ENCODE results near the gene TMEM214.
A peak's percentile ranks its signal among the peaks of the same experiment; 100 is the strongest.
"Not testable (repeated sequence)": the region's sequence is repeated elsewhere in the genome, so short reads cannot be mapped to it uniquely, and the experiment has no call there.

The TMEM214 gene

GRCh38 chr2:27073782-27074181 is 41.0 kb downstream of the TMEM214 start:
- no peaks in the 10 kb centered on the region for H3K9me3 ChIP-seq
- peaks cover 15% of the 10 kb centered on the region for H3K36me3 ChIP-seq
- H3K27ac ChIP-seq, result peak overlapping the region; percentile 93
- H3K4me2 ChIP-seq, result peak overlapping the region; percentile 100
- no peaks in the 10 kb centered on the region for H3K27me3 ChIP-seq
- peaks cover 24% of the 10 kb centered on the region for H4K20me1 ChIP-seq
- TF ChIP-seq Cebpa-rat (IDR thresholded peaks at IDR 0.05), result no peak
- peaks cover 86% of the 10 kb centered on the region for H3K4me1 ChIP-seq
- peak overlapping the region; percentile 70; the same call in 1 of the 2 replicates for H3K9ac ChIP-seq
- no peak overlapping the region for H3K4me3 ChIP-seq

DNA sequence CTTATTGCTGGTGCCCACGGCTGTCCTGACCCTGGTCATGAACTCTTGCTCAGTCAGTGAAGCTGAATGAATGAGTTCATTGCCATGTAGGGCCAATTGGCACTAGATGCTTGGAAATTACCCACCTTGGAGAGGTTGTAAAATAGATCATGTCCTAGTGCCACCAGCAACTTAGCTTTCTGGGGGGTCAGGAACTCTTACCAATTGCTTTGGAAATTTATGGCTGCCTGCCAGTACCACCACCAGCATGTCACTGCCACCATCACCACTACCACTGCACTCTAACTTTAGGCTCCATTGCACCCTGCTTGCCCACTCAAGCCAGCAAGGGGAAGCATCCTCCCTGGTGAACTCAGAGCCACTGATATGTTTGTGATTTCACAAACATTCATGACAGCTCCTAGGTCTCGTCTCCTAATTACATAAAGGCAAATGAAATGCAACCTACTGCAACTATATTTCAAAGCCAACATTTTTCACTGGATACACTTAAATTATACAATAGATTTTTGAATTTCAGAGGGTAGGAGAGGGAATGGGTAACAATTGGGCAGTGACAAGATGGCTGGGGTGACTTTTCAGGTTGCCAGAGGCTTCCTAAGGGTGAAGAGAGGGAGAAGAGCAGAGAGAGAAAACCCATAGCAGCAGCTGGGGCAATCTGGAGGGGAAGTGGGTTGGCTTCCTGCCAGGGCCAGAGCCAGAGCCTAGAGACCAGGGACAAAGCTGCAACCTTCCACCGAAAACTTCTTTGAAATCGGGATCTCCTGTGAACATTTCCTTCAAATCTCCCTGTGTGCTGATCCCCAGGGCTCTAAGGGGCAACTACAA is 42.2 kb downstream of the TMEM214 start:
- Histone ChIP-seq H3K36me3 (peaks cover 3% of the 10 kb centered on the region), H3K27me3 (no peaks in the 10 kb centered on the region), H3K4me2 (peak overlapping the region; percentile 100), H4K20me1 (peaks cover 12% of the 10 kb centered on the region), H3K4me3 (peak overlapping the region; percentile 37; the same call in 1 of the 2 replicates), H3K27ac (peak overlapping the region; percentile 93), H3K4me1 (peaks cover 77% of the 10 kb centered on the region), H3K9ac (peak overlapping the region; percentile 70), H3K9me3 (no peaks in the 10 kb centered on the region)
- no peak for TF ChIP-seq Cebpa-rat (IDR thresholded peaks at IDR 0.05)

GRCh38 chr2:27075566-27075871 is 42.8 kb downstream of the TMEM214 start:
- Histone ChIP-seq H3K4me2 (peak overlapping the region; percentile 100), H3K27ac (peak overlapping the region; percentile 93), H3K4me3 (peak overlapping the region; percentile 37), H3K9ac (peak overlapping the region; percentile 70), H3K4me1 (peaks cover 77% of the 10 kb centered on the region)
- not testable (repeated sequence) for H3K9me3 ChIP-seq, H3K27me3 ChIP-seq, H3K36me3 ChIP-seq, H4K20me1 ChIP-seq

DNA sequence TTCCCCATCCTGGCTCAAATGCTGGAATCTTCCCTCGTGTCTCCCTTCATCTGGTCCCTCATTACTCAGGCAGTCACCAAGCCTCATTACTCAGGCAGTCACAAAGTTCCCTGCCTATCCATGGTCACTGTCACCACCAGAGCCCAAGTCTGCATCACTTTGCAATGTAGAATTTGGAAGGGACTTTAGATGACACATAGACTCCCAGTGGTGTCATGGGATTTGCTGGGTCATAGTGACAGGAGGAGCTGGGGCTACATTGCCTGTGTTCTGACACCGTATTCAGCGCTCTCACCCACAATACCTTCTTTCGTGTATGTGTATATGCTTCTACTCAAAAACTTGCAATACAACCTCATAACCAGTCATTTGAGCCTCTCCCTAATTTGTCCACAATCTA is 43.6 kb downstream of the TMEM214 start:
- Histone ChIP-seq H3K9ac (peak overlapping the region; percentile 70; the same call in 1 of the 2 replicates), H3K4me3 (no peak overlapping the region), H3K36me3 (no peaks in the 10 kb centered on the region), H4K20me1 (no peaks in the 10 kb centered on the region), H3K27ac (peak overlapping the region; percentile 93), H3K4me1 (peaks cover 78% of the 10 kb centered on the region), H3K4me2 (peak overlapping the region; percentile 100), H3K27me3 (no peaks in the 10 kb centered on the region), H3K9me3 (no peaks in the 10 kb centered on the region)
- no peak for TF ChIP-seq Cebpa-rat (IDR thresholded peaks at IDR 0.05)

DNA sequence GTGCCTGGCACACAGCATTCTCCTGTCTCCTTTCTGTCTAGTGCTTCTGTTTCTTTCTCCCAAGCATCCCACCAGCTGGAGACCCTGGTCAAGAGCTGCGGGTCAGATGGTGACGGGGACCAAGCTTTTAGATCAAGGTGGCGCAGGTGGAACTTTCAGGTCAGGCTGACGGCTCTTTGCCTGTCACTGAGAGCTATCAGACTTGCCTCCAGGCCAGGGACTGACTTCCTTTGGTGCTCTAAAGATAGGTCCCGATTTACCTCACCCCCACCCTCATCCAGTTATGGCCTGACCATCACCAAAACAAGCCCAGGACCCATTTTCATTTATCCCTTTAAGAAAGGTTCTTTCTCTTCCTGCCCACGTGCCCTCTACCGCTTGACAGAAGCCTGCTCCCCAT is 44.5 kb downstream of the TMEM214 start:
- no peak overlapping the region for H3K4me3 ChIP-seq
- H4K20me1 ChIP-seq, result no peaks in the 10 kb centered on the region
- TF ChIP-seq Cebpa-rat (IDR thresholded peaks at IDR 0.05), result no peak
- H3K9ac ChIP-seq, result peak overlapping the region; percentile 96; the same call in 1 of the 2 replicates
- H3K4me1 ChIP-seq, result peaks cover 84% of the 10 kb centered on the region
- H3K27ac ChIP-seq, result peak overlapping the region; percentile 95
- H3K4me2 ChIP-seq, result peak overlapping the region; percentile 100
- H3K9me3 ChIP-seq, result no peaks in the 10 kb centered on the region
- H3K36me3 ChIP-seq, result peaks cover 7% of the 10 kb centered on the region
- H3K27me3 ChIP-seq, result no peaks in the 10 kb centered on the region

- peaks cover 20% of the 10 kb centered on the region for H3K36me3 ChIP-seq
- peak within 1 kb of the TSS; percentile 95 for H3K27ac ChIP-seq
- no peak for TF ChIP-seq Cebpa-rat (IDR thresholded peaks at IDR 0.05)
- peak within 1 kb of the TSS; percentile 96 for H3K9ac ChIP-seq
- H3K4me3 ChIP-seq, result peak within 1 kb of the TSS; percentile 82
- H4K20me1 ChIP-seq, result peaks cover 12% of the 10 kb centered on the region; the same call in 1 of the 2 replicates
- no peaks in the 10 kb centered on the region for H3K27me3 ChIP-seq
- H3K9me3 ChIP-seq, result no peaks in the 10 kb centered on the region
- H3K4me2 ChIP-seq, result peak within 1 kb of the TSS; percentile 100
- H3K4me1 ChIP-seq, result peaks cover 84% of the 10 kb centered on the region
Measured at GRCh38 chr2:27078267-27079194, 45.8 kb downstream of the TMEM214 start, which contains the start of gene EMILIN1. Gene EMILIN1 (plus strand): TSS chr2:27078615. CDS start chr2:27079066, 451 bp downstream.

- Histone ChIP-seq H4K20me1 (peaks cover 20% of the 10 kb centered on the region; the same call in 1 of the 2 replicates), H3K9me3 (no peaks in the 10 kb centered on the region), H3K4me3 (peak overlapping the region; percentile 82), H3K36me3 (peaks cover 29% of the 10 kb centered on the region), H3K4me2 (peak overlapping the region; percentile 100), H3K9ac (peak overlapping the region; percentile 96), H3K27ac (peak overlapping the region; percentile 95), H3K4me1 (peaks cover 84% of the 10 kb centered on the region), H3K27me3 (no peaks in the 10 kb centered on the region)
- no peak for TF ChIP-seq Cebpa-rat (IDR thresholded peaks at IDR 0.05)
Measured at GRCh38 chr2:27079233-27080139, 46.7 kb downstream of the TMEM214 start.

DNA sequence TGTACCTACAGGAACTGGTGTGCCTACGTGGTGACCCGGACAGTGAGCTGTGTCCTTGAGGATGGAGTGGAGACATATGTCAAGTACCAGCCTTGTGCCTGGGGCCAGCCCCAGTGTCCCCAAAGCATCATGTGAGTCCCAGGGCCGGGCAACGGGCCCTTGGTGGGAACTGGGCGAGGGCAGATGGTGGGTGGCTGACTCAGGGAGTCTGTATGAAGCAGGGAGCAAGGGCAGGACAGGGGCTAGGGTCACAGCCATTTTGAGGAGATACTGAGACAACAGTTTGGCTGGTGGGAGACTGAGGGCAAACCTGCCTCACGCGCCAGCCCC is 47.3 kb downstream of the TMEM214 start:
- H3K4me2 ChIP-seq, result peak overlapping the region; percentile 100
- peak overlapping the region; percentile 95 for H3K27ac ChIP-seq
- H3K4me3 ChIP-seq, result peak overlapping the region; percentile 82
- no peaks in the 10 kb centered on the region for H3K9me3 ChIP-seq
- no peak for TF ChIP-seq Cebpa-rat (IDR thresholded peaks at IDR 0.05)
- peak overlapping the region; percentile 96 for H3K9ac ChIP-seq
- H3K27me3 ChIP-seq, result no peaks in the 10 kb centered on the region
- peaks cover 84% of the 10 kb centered on the region for H3K4me1 ChIP-seq
- H3K36me3 ChIP-seq, result peaks cover 36% of the 10 kb centered on the region
- peaks cover 21% of the 10 kb centered on the region; the same call in 1 of the 2 replicates for H4K20me1 ChIP-seq

DNA sequence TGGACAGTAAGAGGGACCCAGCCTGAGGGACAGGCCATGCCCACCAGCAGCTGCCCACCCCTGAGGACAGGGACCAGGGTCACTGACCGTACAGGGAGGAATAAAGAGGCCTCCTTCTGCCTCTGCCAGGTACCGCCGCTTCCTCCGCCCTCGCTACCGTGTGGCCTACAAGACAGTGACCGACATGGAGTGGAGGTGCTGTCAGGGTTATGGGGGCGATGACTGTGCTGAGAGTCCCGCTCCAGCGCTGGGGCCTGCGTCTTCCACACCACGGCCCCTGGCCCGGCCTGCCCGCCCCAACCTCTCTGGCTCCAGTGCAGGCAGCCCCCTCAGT is 47.8 kb downstream of the TMEM214 start:
- peaks cover 21% of the 10 kb centered on the region; the same call in 1 of the 2 replicates for H4K20me1 ChIP-seq

More for the DNA sequence above, 47.8 kb downstream of the TMEM214 start:
- peaks cover 84% of the 10 kb centered on the region for H3K4me1 ChIP-seq
- no peaks in the 10 kb centered on the region for H3K27me3 ChIP-seq
- peaks cover 38% of the 10 kb centered on the region for H3K36me3 ChIP-seq
- peak overlapping the region; percentile 82 for H3K4me3 ChIP-seq
- peak overlapping the region; percentile 95 for H3K27ac ChIP-seq
- peak overlapping the region; percentile 96 for H3K9ac ChIP-seq
- no peaks in the 10 kb centered on the region for H3K9me3 ChIP-seq
- H3K4me2 ChIP-seq, result peak overlapping the region; percentile 100
- TF ChIP-seq Cebpa-rat (IDR thresholded peaks at IDR 0.05), result no peak
